Islet precursor cell (in vitro differentiated cells): ENCODE data around the gene ZNF778.

Experiments used
- DNase-seq: peaks from one replicate; pipeline ENCODE4 v3.0.0-alpha.2; 2018

ZNF778 gene

DNA sequence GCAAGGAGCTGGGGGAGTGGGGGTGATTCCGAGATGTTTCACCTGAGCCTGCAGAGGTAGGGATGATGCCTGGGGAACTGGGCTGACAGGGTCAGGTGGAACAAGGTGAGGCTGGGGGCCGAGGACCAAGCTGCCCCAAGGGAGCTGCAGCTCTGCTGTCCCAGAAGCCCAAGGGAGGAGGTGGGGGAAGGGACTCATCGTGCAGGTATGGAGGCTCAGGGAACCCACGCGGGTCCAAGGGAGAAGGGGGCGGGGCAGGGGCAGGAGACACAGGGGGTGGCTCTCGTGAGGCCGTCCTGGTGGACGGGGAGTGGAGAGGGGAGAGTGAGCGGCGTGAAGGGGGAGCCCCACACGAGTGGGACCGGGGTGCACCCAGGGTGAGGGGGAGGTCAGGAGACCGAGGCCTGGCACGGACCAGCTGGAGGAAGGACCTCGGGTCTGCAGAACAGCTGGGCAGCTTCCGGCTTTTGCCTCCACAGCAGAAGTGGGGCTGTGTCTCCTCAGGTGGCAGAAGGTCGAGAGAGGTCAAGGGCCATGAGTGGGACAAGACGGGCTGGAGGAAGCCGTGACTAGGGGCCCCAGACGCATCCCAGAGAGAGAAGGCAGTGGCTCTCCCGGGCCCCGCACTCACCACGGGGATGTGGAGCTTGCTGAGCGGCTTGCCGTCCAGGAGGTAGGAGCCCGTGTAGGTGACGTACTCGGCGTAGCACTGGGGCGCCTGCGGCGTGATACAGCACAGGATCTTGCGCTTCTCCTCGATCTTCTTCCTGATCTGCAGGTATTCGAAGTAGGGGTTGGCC lies 61.1 kb downstream of the ZNF778 start:
- no peak for DNase-seq

DNA sequence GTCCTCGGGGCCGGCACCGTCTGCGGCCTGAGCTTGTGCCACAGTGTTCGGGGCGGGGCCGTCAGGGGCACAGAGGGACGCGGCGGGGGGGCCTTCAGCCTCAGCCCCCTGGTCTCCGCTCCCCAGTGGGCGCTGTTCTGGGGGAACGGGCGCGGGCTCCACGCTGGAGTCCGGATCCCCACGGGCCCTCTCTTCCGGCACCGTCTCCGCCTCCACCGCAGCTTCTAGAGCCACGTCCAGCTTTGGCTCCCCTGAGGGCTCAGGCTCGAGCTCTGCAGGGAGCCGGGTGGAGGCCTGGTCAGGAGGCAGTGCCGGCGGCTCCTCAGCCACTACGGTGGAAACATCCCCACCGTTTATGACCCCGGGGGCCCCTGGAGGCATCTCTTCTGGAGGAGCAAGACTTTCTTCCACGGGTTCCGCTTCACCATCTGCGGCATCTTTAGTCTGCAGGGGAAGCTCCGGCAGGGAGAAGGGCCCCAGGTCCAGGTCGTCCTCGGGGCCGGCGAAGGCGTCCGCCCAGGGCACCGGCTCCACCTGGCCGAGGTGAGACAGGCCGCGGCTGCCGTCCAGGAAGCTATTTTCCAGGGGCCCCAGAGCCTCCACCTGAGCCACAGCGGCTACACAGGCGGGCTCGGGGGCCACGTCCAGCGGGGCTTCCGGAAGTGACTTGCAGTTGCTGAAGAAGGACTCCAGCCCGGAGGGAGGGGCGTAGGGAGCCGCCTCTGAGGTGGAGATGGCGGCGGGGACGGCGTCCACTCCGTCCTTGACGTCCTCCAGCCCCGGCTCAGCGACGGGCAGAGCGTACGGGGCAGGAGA lies 62.4 kb downstream of the ZNF778 start:
- no peak for DNase-seq

DNA sequence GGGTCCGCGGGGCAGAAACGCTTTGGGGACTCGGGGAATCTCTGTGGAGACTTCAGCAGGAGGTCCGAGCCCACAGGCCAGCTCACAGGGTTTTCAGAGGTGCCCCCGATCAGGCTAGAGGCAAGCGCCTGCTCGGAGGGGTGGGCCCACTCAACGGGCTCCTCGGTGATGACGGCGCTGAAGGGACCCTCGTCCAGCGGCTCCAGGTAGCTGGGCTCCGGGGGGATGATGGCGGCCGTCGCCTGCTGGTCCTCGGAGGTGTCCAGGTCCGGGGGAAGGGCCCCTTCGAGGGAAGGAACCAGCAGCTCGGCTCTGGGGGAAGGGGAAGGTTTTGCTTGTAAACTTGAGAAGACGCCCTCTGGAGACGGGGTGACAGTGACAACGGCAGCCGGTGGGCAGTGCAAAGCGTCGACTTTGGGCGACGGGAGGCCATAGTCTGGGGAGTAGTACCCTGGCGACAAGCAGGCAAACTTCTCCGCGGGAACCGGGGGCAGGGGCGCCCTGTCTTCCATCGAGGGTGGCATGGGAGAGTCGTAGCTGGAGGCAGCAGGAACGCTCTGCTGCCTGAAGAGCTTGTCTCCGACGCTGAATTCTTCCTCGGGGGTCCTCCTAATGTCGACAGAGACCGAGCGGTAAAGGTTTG lies 63.2 kb downstream of the ZNF778 start:
- DNase-seq: no peak

DNA sequence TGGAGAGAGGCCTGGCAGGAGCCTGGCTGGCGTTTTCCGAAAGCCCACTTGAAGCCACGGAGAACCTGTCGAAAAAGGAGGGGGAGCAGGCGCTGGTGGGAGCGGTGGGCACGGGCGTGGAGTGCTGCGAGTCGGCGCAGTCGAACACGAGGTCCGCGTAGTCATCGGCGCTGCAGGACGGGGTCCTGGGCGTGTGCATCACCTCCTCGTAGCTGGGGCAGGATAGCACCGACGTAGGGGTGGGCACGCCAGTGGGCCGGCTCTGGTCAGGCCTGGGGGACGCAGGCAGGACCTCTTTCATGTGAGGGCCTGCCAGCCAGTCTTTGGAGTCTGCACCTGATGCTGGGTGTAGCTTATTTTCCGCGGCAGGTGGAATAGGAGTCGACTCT lies 63.7 kb downstream of the ZNF778 start:
- DNase-seq: no peak

DNA sequence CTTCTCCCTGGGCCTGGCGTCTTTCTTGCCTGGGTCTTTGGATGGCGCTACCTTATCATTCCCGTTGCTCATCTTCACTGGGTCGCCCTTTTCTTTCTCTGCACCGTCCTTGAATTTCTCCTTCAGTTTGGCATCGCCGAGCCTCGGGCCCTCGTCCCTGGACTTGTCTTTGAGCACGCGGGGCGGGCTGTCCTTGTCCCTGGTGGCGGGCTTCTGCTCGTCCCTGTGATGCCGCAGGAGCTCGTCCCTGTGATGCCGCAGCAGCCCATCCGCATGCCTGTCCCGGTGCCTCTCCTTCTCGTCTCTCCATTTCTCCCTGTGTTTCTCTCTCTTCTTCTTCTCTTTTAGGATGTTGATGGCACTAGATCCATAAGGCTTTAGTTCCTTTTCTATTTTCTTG lies 64.3 kb downstream of the ZNF778 start:
- no peak for DNase-seq

DNA sequence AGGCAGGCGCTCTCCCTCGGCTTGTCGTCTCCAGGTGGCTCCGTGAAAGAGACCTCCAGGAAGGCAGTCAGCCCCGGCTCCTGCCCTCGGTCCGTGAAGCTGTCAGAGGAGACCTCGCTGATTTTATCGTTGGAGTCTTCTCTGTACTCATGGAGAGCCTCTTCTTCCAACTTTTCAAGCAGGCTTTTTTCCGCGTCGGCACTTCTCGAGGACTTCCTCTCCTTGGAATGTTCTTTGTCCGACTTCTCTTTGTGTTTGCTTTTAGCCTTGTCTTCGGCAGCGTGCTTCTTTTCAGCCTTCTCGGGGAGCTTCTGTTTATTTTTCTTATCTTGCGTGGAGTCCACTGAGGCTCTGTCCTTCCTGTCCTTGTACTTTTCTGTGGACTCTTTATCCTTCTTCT lies 65.0 kb downstream of the ZNF778 start:
- no peak for DNase-seq

DNA sequence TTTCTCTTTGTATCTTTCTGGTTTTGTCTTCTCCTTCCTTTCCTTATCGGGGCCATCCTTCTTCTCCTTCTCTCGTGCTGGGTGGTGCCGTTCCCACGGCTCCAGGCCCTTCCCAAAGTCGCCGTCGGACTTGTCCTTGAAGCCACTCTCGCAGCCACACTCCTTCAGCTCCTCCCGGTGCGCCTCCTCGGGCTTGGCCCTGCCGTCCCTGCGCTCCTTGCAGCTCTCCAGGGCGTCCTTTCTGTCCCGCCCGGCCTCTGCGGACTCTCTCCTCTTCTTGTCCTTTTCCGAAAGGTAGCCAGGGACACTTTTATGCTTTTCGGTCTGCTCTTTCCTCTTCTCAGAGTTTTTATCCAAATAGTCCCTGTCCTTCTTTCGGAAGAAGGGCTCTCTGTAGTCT lies 65.9 kb downstream of the ZNF778 start:
- DNase-seq: no peak

DNA sequence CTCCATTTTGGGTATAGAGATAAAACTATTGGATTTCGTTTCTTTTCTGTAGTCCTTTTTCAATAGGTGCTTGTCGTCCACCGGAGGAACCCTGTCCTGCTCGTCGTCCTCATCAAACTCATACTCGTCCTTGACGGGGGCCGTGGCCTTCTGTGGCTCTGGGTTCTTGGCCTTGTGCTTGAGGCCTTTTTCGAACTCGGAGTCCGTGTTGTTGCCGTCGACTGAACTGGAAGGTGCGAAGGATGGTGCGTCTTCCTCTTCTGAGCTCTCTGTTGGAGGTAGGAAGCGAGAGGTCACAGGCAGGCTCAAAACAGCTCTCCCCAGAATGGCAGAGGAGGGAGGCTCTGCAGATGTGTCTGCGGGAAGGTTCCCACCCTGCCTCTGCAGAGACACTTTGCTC lies 67.9 kb downstream of the ZNF778 start:
- DNase-seq: no peak

DNA sequence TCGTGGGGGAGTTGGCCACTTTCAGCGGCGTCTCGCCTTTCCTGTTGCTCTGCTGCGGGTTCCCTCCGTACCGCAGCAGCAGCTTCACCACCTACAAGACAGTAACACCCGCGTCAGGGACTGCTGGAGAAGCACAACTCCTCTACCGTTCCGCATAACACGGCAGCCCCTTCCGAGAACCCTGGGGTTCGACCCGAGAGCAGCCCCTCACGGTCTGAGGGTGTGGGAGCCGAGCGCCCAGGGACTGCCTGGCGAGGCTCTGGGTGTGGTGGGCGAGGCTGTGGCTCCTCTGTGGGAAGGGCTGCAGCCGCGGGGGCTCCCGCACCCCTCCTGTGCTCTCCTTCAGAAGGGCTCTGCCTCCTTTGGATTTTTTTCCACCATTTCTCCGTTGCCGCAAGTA lies 68.6 kb downstream of the ZNF778 start:
- DNase-seq: no peak
